Astrocyte (in vitro differentiated cells and primary cell): ENCODE measurements around the gene ADAMTSL2. TPM values are rescaled to one million over a fixed set of nuclear protein-coding genes. Genes with fewer than 3 reads are reported as not detected.

Experiments used
- DNase-seq: peaks from one replicate; pipeline ENCODE4 v3.0.0-alpha.2; 2010; ENCODE audit warnings: low read depth
- FAIRE-seq: peaks from 2 replicates; lab custom pipeline; 2011; peaks lifted over from hg19 to GRCh38; lab: Jason Lieb, UNC
- H2AFZ ChIP-seq: 2 replicates; pipeline ENCODE4 v1.6.0; 2012; ENCODE audit warnings: low read depth, low read length, inconsistent platforms
- H3K27ac ChIP-seq: 2 replicates; pipeline ENCODE4 v1.5.1; 2011; ENCODE audit warnings: low read depth, low read length, inconsistent platforms
- H3K27me3 ChIP-seq: 2 replicates; pipeline ENCODE4 v1.6.0; 2011; ENCODE audit warnings: low read length, inconsistent platforms; ENCODE audit not compliant: insufficient read depth
- H3K36me3 ChIP-seq: 2 replicates; pipeline ENCODE4 v1.5.1; 2011; ENCODE audit warnings: low read length, inconsistent platforms; ENCODE audit not compliant: insufficient read depth
- H3K4me1 ChIP-seq: 2 replicates; pipeline ENCODE4 v1.5.1; 2011; ENCODE audit warnings: low read length, inconsistent platforms; ENCODE audit not compliant: insufficient read depth
- H3K4me2 ChIP-seq: 2 replicates; pipeline ENCODE4 v1.6.0; 2012; ENCODE audit warnings: low read length, inconsistent platforms
- H3K4me3 ChIP-seq: 2 replicates; pipeline ENCODE4 v1.5.1; 2011; ENCODE audit warnings: low read depth, mild to moderate bottlenecking, low read length, inconsistent platforms; ENCODE audit not compliant: insufficient read depth
- H3K79me2 ChIP-seq: 2 replicates; pipeline ENCODE4 v1.6.0; 2012; ENCODE audit warnings: mild to moderate bottlenecking, low read length, inconsistent platforms; ENCODE audit not compliant: insufficient read depth
- H3K9ac ChIP-seq: 2 replicates; pipeline ENCODE4 v1.6.0; 2012; ENCODE audit warnings: mild to moderate bottlenecking, low read length, inconsistent platforms
- H3K9me3 ChIP-seq: 2 replicates; pipeline ENCODE4 v1.5.1; 2012; ENCODE audit warnings: low read depth, mild to moderate bottlenecking, low read length, inconsistent platforms; ENCODE audit not compliant: insufficient read depth
- H4K20me1 ChIP-seq: 2 replicates; pipeline ENCODE4 v1.6.0; 2012; ENCODE audit warnings: low read length, inconsistent platforms; ENCODE audit not compliant: insufficient read depth
- H3K27ac Mint-ChIP-seq: one replicate; pipeline ENCODE4 v1.8.0; 2021; ENCODE audit warnings: mild to moderate bottlenecking, mixed read lengths; ENCODE audit not compliant: unreplicated experiment
- H3K27me3 Mint-ChIP-seq: one replicate; pipeline ENCODE4 v1.8.0; 2021; ENCODE audit warnings: low read depth, mixed read lengths; ENCODE audit not compliant: unreplicated experiment
- H3K36me3 Mint-ChIP-seq: one replicate; pipeline ENCODE4 v1.8.0; 2021; ENCODE audit warnings: low read depth, mixed read lengths; ENCODE audit not compliant: unreplicated experiment
- H3K4me1 Mint-ChIP-seq: one replicate; pipeline ENCODE4 v1.8.0; 2021; ENCODE audit warnings: low read depth, mixed read lengths; ENCODE audit not compliant: unreplicated experiment
- H3K4me3 Mint-ChIP-seq: one replicate; pipeline ENCODE4 v1.8.0; 2021; ENCODE audit warnings: mild to moderate bottlenecking, moderate library complexity, mixed read lengths; ENCODE audit not compliant: unreplicated experiment
- H3K9me3 Mint-ChIP-seq: one replicate; pipeline ENCODE4 v1.8.0; 2021; ENCODE audit warnings: mild to moderate bottlenecking, mixed read lengths; ENCODE audit not compliant: unreplicated experiment
- CTCF ChIP-seq: IDR thresholded peaks from 2 replicates; pipeline ENCODE4 v1.5.1; 2011; ENCODE audit warnings: low read depth, mild to moderate bottlenecking, inconsistent platforms, low read length, moderate library complexity; ENCODE audit not compliant: insufficient read depth
- EZH2 ChIP-seq: IDR thresholded peaks from 2 replicates; pipeline ENCODE4 v1.6.1; 2012; ENCODE audit warnings: mild to moderate bottlenecking, low read length, inconsistent platforms; ENCODE audit not compliant: insufficient read depth
- total RNA-seq: library from RNA; stranded (reverse); gene quantifications from 2 replicates; pipeline ENCODE4 v1.2.1, GENCODE V29; 2021

The ADAMTSL2 gene
- total RNA-seq, 1 donor from 2014 or later = 0.52 TPM

GRCh38 chr9:133608382-133608781, 73.9 kb downstream of the ADAMTSL2 start:
- peaks cover 36% of the 10 kb centered on the region for H3K27me3 ChIP-seq
- no peak overlapping the region for H3K4me2 ChIP-seq
- no peaks in the 10 kb centered on the region for H3K79me2 ChIP-seq
- Mint-ChIP-seq H3K4me3 (no peak overlapping the region), H3K36me3 (peaks cover 1% of the 10 kb centered on the region), H3K27ac (no peak overlapping the region), H3K27me3 (peaks cover 87% of the 10 kb centered on the region), H3K9me3 (peaks cover 2% of the 10 kb centered on the region), H3K4me1 (no peaks in the 10 kb centered on the region)
- H2AFZ ChIP-seq = no peak overlapping the region
- DNase-seq (no peak), FAIRE-seq (no peak)
- no peaks in the 10 kb centered on the region for H3K36me3 ChIP-seq
- no peak overlapping the region for H3K27ac ChIP-seq
- no peak overlapping the region for H3K9ac ChIP-seq
- no peak overlapping the region for H3K4me3 ChIP-seq
- no peaks in the 10 kb centered on the region for H3K4me1 ChIP-seq
- no peak for TF ChIP-seq CTCF
- TF ChIP-seq EZH2 = no peak
- H3K9me3 ChIP-seq = no peaks in the 10 kb centered on the region
- no peaks in the 10 kb centered on the region for H4K20me1 ChIP-seq

- H3K27me3 ChIP-seq = peaks cover 39% of the 10 kb centered on the region
- no peak overlapping the region for H2AFZ ChIP-seq
- no peak overlapping the region for H3K4me3 ChIP-seq
- Mint-ChIP-seq H3K4me1 (no peaks in the 10 kb centered on the region), H3K4me3 (no peak overlapping the region), H3K9me3 (peaks cover 2% of the 10 kb centered on the region), H3K27me3 (peaks cover 88% of the 10 kb centered on the region), H3K36me3 (peaks cover 1% of the 10 kb centered on the region), H3K27ac (no peak overlapping the region)
- no peaks in the 10 kb centered on the region for H3K9me3 ChIP-seq
- H3K4me1 ChIP-seq = no peaks in the 10 kb centered on the region
- H3K79me2 ChIP-seq = no peaks in the 10 kb centered on the region
- TF ChIP-seq EZH2 (no peak), CTCF (no peak)
- no peaks in the 10 kb centered on the region for H3K36me3 ChIP-seq
- no peak overlapping the region for H3K9ac ChIP-seq
- peak overlapping the region; percentile 66 for H3K4me2 ChIP-seq
- no peak overlapping the region for H3K27ac ChIP-seq
- no peak for FAIRE-seq
- H4K20me1 ChIP-seq = no peaks in the 10 kb centered on the region
- no peak for DNase-seq
Measured at GRCh38 chr9:133608889-133609288, 74.4 kb downstream of the ADAMTSL2 start.

- Histone ChIP-seq H3K9me3 (no peaks in the 10 kb centered on the region), H3K4me1 (no peaks in the 10 kb centered on the region), H3K4me2 (peak within 1 kb of the TSS; percentile 66), H4K20me1 (no peaks in the 10 kb centered on the region), H3K27me3 (peaks cover 45% of the 10 kb centered on the region), H3K27ac (no peak within 1 kb of the TSS), H3K79me2 (no peaks in the 10 kb centered on the region), H2AFZ (no peak within 1 kb of the TSS), H3K4me3 (no peak within 1 kb of the TSS), H3K36me3 (no peaks in the 10 kb centered on the region), H3K9ac (no peak within 1 kb of the TSS)
- TF ChIP-seq EZH2 (peak; percentile 55), CTCF (no peak)
- Mint-ChIP-seq H3K4me3 (peak within 1 kb of the TSS; percentile 67), H3K36me3 (peaks cover 1% of the 10 kb centered on the region), H3K4me1 (no peaks in the 10 kb centered on the region), H3K27me3 (peaks cover 90% of the 10 kb centered on the region), H3K27ac (no peak within 1 kb of the TSS), H3K9me3 (peaks cover 2% of the 10 kb centered on the region)
- peak; percentile 27 for DNase-seq
- no peak for FAIRE-seq
Measured at GRCh38 chr9:133609311-133610098, 75.0 kb downstream of the ADAMTSL2 start, which contains the start of gene FAM163B. Gene FAM163B, minus strand, starts transcription at chr9:133609389. Its CDS starts 29,166 bp downstream, at chr9:133580223.
